MM.1S (cell line): Measurements from ENCODE around the gene MAGI1.

Experiments used
- DNase-seq: peaks from one replicate; pipeline ENCODE4 v3.0.0-alpha.2; 2015
- H2AFZ ChIP-seq: fragments of 300-600 bp; sonication (generic); 2 replicates; pipeline ENCODE4 v1.6.0; 2016; ENCODE audit warnings: antibody characterized with exemption, low read length
- H3F3A ChIP-seq: fragments of 300-600 bp; sonication (generic); 2 replicates; pipeline ENCODE4 v1.6.1; 2016; ENCODE audit warnings: mild to moderate bottlenecking, antibody characterized with exemption, low read length, moderate library complexity, mixed read lengths; ENCODE audit not compliant: insufficient read depth
- H3K27ac ChIP-seq: fragments of 300-600 bp; sonication (generic); 2 replicates; pipeline ENCODE4 v1.5.1; 2016; ENCODE audit warnings: mild to moderate bottlenecking, low read length
- H3K27me3 ChIP-seq: fragments of 300-600 bp; sonication (generic); replicated peaks from 2 replicates; pipeline ENCODE4 v1.6.0; 2016; ENCODE audit warnings: low read length; ENCODE audit not compliant: insufficient read depth
- H3K36me3 ChIP-seq: fragments of 300-600 bp; sonication (generic); replicated peaks from 2 replicates; pipeline ENCODE4 v1.6.1; 2016; ENCODE audit warnings: mild to moderate bottlenecking, low read length, mixed read lengths; ENCODE audit not compliant: insufficient read depth
- H3K4me1 ChIP-seq: fragments of 300-600 bp; sonication (generic); 2 replicates; pipeline ENCODE4 v1.6.1; 2016; ENCODE audit warnings: low read length, mixed read lengths
- H3K4me2 ChIP-seq: fragments of 300-600 bp; sonication (generic); 2 replicates; pipeline ENCODE4 v1.6.0; 2016; ENCODE audit warnings: low read depth, low read length
- H3K4me3 ChIP-seq: fragments of 300-600 bp; sonication (generic); 2 replicates; pipeline ENCODE4 v1.5.1; 2016; ENCODE audit warnings: low read length, mixed read lengths
- H3K79me2 ChIP-seq: fragments of 300-600 bp; sonication (generic); 2 replicates; pipeline ENCODE4 v1.6.1; 2016; ENCODE audit warnings: mixed run types, low read length, mixed read lengths
- H3K9ac ChIP-seq: fragments of 300-600 bp; sonication (generic); 2 replicates; pipeline ENCODE4 v1.6.1; 2016; ENCODE audit warnings: low read length, mixed read lengths
- H3K9me2 ChIP-seq: fragments of 300-600 bp; sonication (generic); replicated peaks from 2 replicates; pipeline ENCODE4 v1.6.1; 2016; ENCODE audit warnings: mild to moderate bottlenecking, low read length, mixed read lengths; ENCODE audit not compliant: insufficient read depth
- H3K9me3 ChIP-seq: fragments of 300-600 bp; sonication (generic); replicated peaks from 2 replicates; pipeline ENCODE4 v1.6.1; 2016; ENCODE audit warnings: mild to moderate bottlenecking, low read length, mixed read lengths; ENCODE audit not compliant: insufficient read depth
- H4K20me1 ChIP-seq: fragments of 300-600 bp; sonication (generic); 2 replicates; pipeline ENCODE4 v1.6.1; 2016; ENCODE audit warnings: mild to moderate bottlenecking, low read length, moderate library complexity, mixed read lengths; ENCODE audit not compliant: insufficient read depth
- CTCF ChIP-seq: fragments of 300-600 bp; sonication (generic); IDR thresholded peaks from 2 replicates; pipeline ENCODE4 v1.5.1; 2016; ENCODE audit warnings: antibody characterized with exemption, low read length, mixed read lengths
- EZH2 ChIP-seq: fragments of 300-600 bp; sonication (generic); optimal IDR thresholded peaks from 2 replicates; pipeline ENCODE3; 2017; ENCODE audit warnings: low read depth, mild to moderate bottlenecking, antibody characterized with exemption, low read length, mixed read lengths
- EZH2phosphoT487 ChIP-seq: fragments of 300-600 bp; sonication (generic); IDR thresholded peaks from 2 replicates; pipeline ENCODE4 v1.6.1; 2018; ENCODE audit warnings: antibody characterized with exemption, low read length

The MAGI1 gene

GRCh38 chr3:65412588-65412987, 626.1 kb downstream of the MAGI1 start:
- Histone ChIP-seq H3K36me3 (no peaks in the 10 kb centered on the region), H2AFZ (no peak overlapping the region), H3K4me2 (no peak overlapping the region), H3K9ac (no peak overlapping the region), H3K4me1 (no peaks in the 10 kb centered on the region), H3K9me2 (no peaks in the 10 kb centered on the region), H3K9me3 (no peaks in the 10 kb centered on the region), H3K27me3 (no peaks in the 10 kb centered on the region), H3F3A (no peaks in the 10 kb centered on the region), H4K20me1 (no peaks in the 10 kb centered on the region), H3K4me3 (no peak overlapping the region), H3K79me2 (no peaks in the 10 kb centered on the region), H3K27ac (no peak overlapping the region)
- no peak for TF ChIP-seq EZH2phosphoT487
- TF ChIP-seq CTCF: peak; percentile 17; the same call in 1 of the 2 replicates
- TF ChIP-seq EZH2: no peak
- DNase-seq: peak; percentile 67

DNA sequence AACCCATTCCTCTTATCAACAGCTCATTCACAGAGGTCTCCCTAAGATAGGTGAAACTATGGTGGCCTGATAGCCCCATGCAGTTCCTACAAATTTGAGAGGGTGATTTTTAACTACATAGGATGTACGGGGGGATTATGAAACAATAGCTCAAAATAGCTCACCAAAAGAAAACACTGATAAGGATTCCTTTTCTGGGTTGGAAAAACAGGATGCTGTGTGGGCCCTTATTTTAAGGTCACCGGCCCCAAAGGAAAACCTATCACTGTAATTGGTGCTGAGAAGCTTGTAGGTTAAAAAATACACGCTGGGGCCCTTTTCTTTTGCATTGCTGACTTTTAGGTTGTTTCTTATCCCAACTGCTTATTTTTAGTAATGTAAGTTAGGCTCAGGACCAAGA, 627.4 kb downstream of the MAGI1 start:
- Histone ChIP-seq H2AFZ (no peak overlapping the region), H3K9ac (no peak overlapping the region), H3K4me1 (no peaks in the 10 kb centered on the region), H3K4me2 (no peak overlapping the region), H3K9me2 (no peaks in the 10 kb centered on the region), H3F3A (no peaks in the 10 kb centered on the region), H3K4me3 (no peak overlapping the region), H3K36me3 (no peaks in the 10 kb centered on the region), H3K27me3 (no peaks in the 10 kb centered on the region), H3K27ac (no peak overlapping the region), H3K9me3 (no peaks in the 10 kb centered on the region), H4K20me1 (no peaks in the 10 kb centered on the region), H3K79me2 (no peaks in the 10 kb centered on the region)
- TF ChIP-seq EZH2 (no peak), EZH2phosphoT487 (no peak), CTCF (no peak)
- no peak for DNase-seq

GRCh38 chr3:65409176-65409569, 629.5 kb downstream of the MAGI1 start:
- Histone ChIP-seq H4K20me1 (no peaks in the 10 kb centered on the region), H2AFZ (no peak overlapping the region), H3K9me2 (no peaks in the 10 kb centered on the region), H3K36me3 (no peaks in the 10 kb centered on the region), H3K4me2 (no peak overlapping the region), H3K27me3 (no peaks in the 10 kb centered on the region), H3K4me3 (no peak overlapping the region), H3K9ac (no peak overlapping the region), H3K4me1 (no peaks in the 10 kb centered on the region), H3F3A (no peaks in the 10 kb centered on the region), H3K79me2 (no peaks in the 10 kb centered on the region), H3K9me3 (no peaks in the 10 kb centered on the region), H3K27ac (no peak overlapping the region)
- TF ChIP-seq EZH2 (no peak), CTCF (no peak), EZH2phosphoT487 (no peak)
- no peak for DNase-seq
